ENCODE results near the gene MYT1.

Gene MYT1

GRCh38 chr20:64196309-64196708 is 32.1 kb downstream of the MYT1 start:
- no peak for DNase-seq

- no peak for DNase-seq
These were observed 32.6 kb downstream of the MYT1 start for GRCh38 chr20:64196847-64197306.

GRCh38 chr20:64198347-64198746 is 34.1 kb downstream of the MYT1 start:
- DNase-seq = no peak

- no peak for DNase-seq
These were observed 35.1 kb downstream of the MYT1 start for GRCh38 chr20:64199395-64199794.

GRCh38 chr20:64200740-64201139 is 36.5 kb downstream of the MYT1 start:
- no peak for DNase-seq

- DNase-seq = no peak
These were observed 37.4 kb downstream of the MYT1 start for GRCh38 chr20:64201653-64202052.

GRCh38 chr20:64203037-64203777 is 39.0 kb downstream of the MYT1 start:
- DNase-seq = no peak

- no peak for DNase-seq
These were observed 41.4 kb downstream of the MYT1 start for GRCh38 chr20:64205611-64206026.

- DNase-seq = no peak
These were observed 42.4 kb downstream of the MYT1 start for GRCh38 chr20:64206614-64207013.

GRCh38 chr20:64207641-64208590 is 43.7 kb downstream of the MYT1 start:
- no peak for DNase-seq

GRCh38 chr20:64209148-64209547 is 44.9 kb downstream of the MYT1 start:
- DNase-seq = no peak

- DNase-seq = no peak
These were observed 46.6 kb downstream of the MYT1 start for GRCh38 chr20:64210656-64211369.

- no peak for DNase-seq
These were observed 47.8 kb downstream of the MYT1 start for GRCh38 chr20:64211874-64212658.

- DNase-seq = no peak
These were observed 48.5 kb downstream of the MYT1 start for GRCh38 chr20:64212755-64213154.

GRCh38 chr20:64214113-64214512 is 49.9 kb downstream of the MYT1 start:
- no peak for DNase-seq

- no peak for DNase-seq
These were observed 50.7 kb downstream of the MYT1 start for GRCh38 chr20:64214952-64215351.

GRCh38 chr20:64216036-64216435 is 51.8 kb downstream of the MYT1 start:
- no peak for DNase-seq

- DNase-seq = no peak
These were observed 52.7 kb downstream of the MYT1 start for GRCh38 chr20:64216910-64217309.

GRCh38 chr20:64217539-64218221 is 53.4 kb downstream of the MYT1 start:
- no peak for DNase-seq

- no peak for DNase-seq
These were observed 55.0 kb downstream of the MYT1 start for GRCh38 chr20:64219202-64219601.

GRCh38 chr20:64219730-64220129 is 55.5 kb downstream of the MYT1 start:
- DNase-seq = no peak

- DNase-seq = no peak
These were observed 56.2 kb downstream of the MYT1 start for GRCh38 chr20:64220420-64220819.

Data from activated CD4-positive, alpha-beta T cell treated with anti-CD3 and anti-CD28 coated beads for 1 hour (primary cell).